Activated CD4-positive, alpha-beta T cell treated with anti-CD3 and anti-CD28 coated beads for 36 hours (primary cell): ENCODE data around the gene MBOAT2. TPM values are rescaled to one million over a fixed set of nuclear protein-coding genes. Genes with fewer than 3 reads are reported as not detected.

ENCODE experiments used
- ATAC-seq: fragments of 200-7000 bp; cut with Tn5 transposase; one replicate; pipeline ENCODE4 v1.10.0; 2021; ENCODE audit warnings: mild to moderate bottlenecking, moderate library complexity
- CTCF ChIA-PET: fragments of 350-600 bp; sonication (Branson Sonifier 250); formaldehyde crosslinking; loops from one replicate; lab custom pipeline; 2021; ENCODE audit warnings: antibody characterized with exemption; lab: Charles Lee
- POLR2A ChIA-PET: fragments of 350-600 bp; sonication (Branson Sonifier 250); formaldehyde crosslinking; loops from one replicate; lab custom pipeline; 2021; ENCODE audit warnings: antibody characterized with exemption, inconsistent platforms; lab: Charles Lee
- DNase-seq: peaks from one replicate; pipeline ENCODE4 v3.0.0-alpha.2; 2020
- H3K27ac Mint-ChIP-seq: one replicate; pipeline ENCODE4 v1.8.0; 2021; ENCODE audit warnings: mixed read lengths
- H3K27me3 Mint-ChIP-seq: one replicate; pipeline ENCODE4 v1.8.0; 2021; ENCODE audit warnings: mixed read lengths
- H3K36me3 Mint-ChIP-seq: one replicate; pipeline ENCODE4 v1.8.0; 2021; ENCODE audit warnings: low read depth, mixed read lengths
- H3K4me1 Mint-ChIP-seq: one replicate; pipeline ENCODE4 v1.8.0; 2021; ENCODE audit warnings: mixed read lengths
- H3K4me3 Mint-ChIP-seq: one replicate; pipeline ENCODE4 v1.8.0; 2021; ENCODE audit warnings: mild to moderate bottlenecking, moderate library complexity, mixed read lengths
- H3K9me3 Mint-ChIP-seq: one replicate; pipeline ENCODE4 v1.8.0; 2021; ENCODE audit warnings: low read depth, mixed read lengths
- intact Hi-C, 2 experiments: fragments of 100-400 bp; cut with DNase I in 1 of 2; cut with micrococcal nuclease in 1 of 2; formaldehyde crosslinking; loops; one replicate each; pipeline versions ENCODE4 v1.14.2 to v1.15.1; 2022 to 2024; cut with DNase I, micrococcal nuclease
- total RNA-seq, 2 experiments: library from RNA; stranded (reverse); gene quantifications; one replicate each; pipeline ENCODE4 v1.2.3, GENCODE V29; 2021

MBOAT2 gene
- total RNA-seq, 2 experiments from 2014 or later = 4.7 to 6.9 TPM

GRCh38 chr2:9031246-9031645 lies 27.8 kb upstream of the MBOAT2 start:
- no peaks in the 10 kb centered on the region for H3K9me3 Mint-ChIP-seq

GRCh38 chr2:9030841-9031240 lies 27.4 kb upstream of the MBOAT2 start:
- intact Hi-C loops = no loop called here
- DNase-seq (no peak), ATAC-seq (no peak)
- Mint-ChIP-seq H3K27me3 (peaks cover 20% of the 10 kb centered on the region), H3K9me3 (no peaks in the 10 kb centered on the region), H3K4me3 (no peak overlapping the region), H3K36me3 (no peaks in the 10 kb centered on the region), H3K4me1 (peaks cover 12% of the 10 kb centered on the region), H3K27ac (no peak overlapping the region)
- ChIA-PET POLR2A (no interaction called here), CTCF (no interaction called here)

More at GRCh38 chr2:9031246-9031645, 27.8 kb upstream of the MBOAT2 start:
- intact Hi-C loops = no loop called here
- H3K27ac Mint-ChIP-seq = no peak overlapping the region
- no peaks in the 10 kb centered on the region for H3K36me3 Mint-ChIP-seq
- H3K4me3 Mint-ChIP-seq = no peak overlapping the region
- no peak for DNase-seq
- H3K27me3 Mint-ChIP-seq = peaks cover 23% of the 10 kb centered on the region
- peaks cover 12% of the 10 kb centered on the region for H3K4me1 Mint-ChIP-seq
- POLR2A ChIA-PET = no interaction called here
- no peak for ATAC-seq
- CTCF ChIA-PET = no interaction called here

- intact Hi-C loops = no loop called here
- no peak overlapping the region for H3K4me3 Mint-ChIP-seq
- no peaks in the 10 kb centered on the region for H3K36me3 Mint-ChIP-seq
- no peaks in the 10 kb centered on the region for H3K9me3 Mint-ChIP-seq
- CTCF ChIA-PET = no interaction called here
- H3K27ac Mint-ChIP-seq = no peak overlapping the region
- ATAC-seq (no peak), DNase-seq (no peak)
- H3K4me1 Mint-ChIP-seq = peaks cover 12% of the 10 kb centered on the region
- peaks cover 20% of the 10 kb centered on the region for H3K27me3 Mint-ChIP-seq
- POLR2A ChIA-PET = no interaction called here
Measured at GRCh38 chr2:9030190-9030589, 26.7 kb upstream of the MBOAT2 start.

- Mint-ChIP-seq H3K4me3 (no peak overlapping the region), H3K4me1 (peaks cover 12% of the 10 kb centered on the region), H3K36me3 (no peaks in the 10 kb centered on the region), H3K9me3 (no peaks in the 10 kb centered on the region), H3K27ac (no peak overlapping the region), H3K27me3 (peaks cover 23% of the 10 kb centered on the region)
- ChIA-PET CTCF (no interaction called here), POLR2A (no interaction called here)
- intact Hi-C loops = no loop called here
- no peak for ATAC-seq
- no peak for DNase-seq
Measured at GRCh38 chr2:9029721-9030120, 26.2 kb upstream of the MBOAT2 start.

GRCh38 chr2:9027884-9028283 lies 24.4 kb upstream of the MBOAT2 start:
- no peak overlapping the region for H3K4me3 Mint-ChIP-seq
- ATAC-seq (no peak), DNase-seq (no peak)
- H3K36me3 Mint-ChIP-seq = no peaks in the 10 kb centered on the region
- CTCF ChIA-PET = interaction anchor here (0.6 kb wide), 1 partner anchor 250 kb away, joined by 4 read pairs; no protein-coding TSS in a partner anchor
- POLR2A ChIA-PET = no interaction called here
- intact Hi-C loops = no loop called here
- H3K27me3 Mint-ChIP-seq = peaks cover 22% of the 10 kb centered on the region
- H3K4me1 Mint-ChIP-seq = peaks cover 2% of the 10 kb centered on the region
- no peak overlapping the region for H3K27ac Mint-ChIP-seq
- H3K9me3 Mint-ChIP-seq = no peaks in the 10 kb centered on the region

- Mint-ChIP-seq H3K9me3 (no peaks in the 10 kb centered on the region), H3K27ac (no peak overlapping the region), H3K4me3 (no peak overlapping the region), H3K4me1 (no peaks in the 10 kb centered on the region), H3K36me3 (no peaks in the 10 kb centered on the region), H3K27me3 (peaks cover 16% of the 10 kb centered on the region)
- no peak for ATAC-seq
- ChIA-PET CTCF (no interaction called here), POLR2A (no interaction called here)
- DNase-seq = no peak
- intact Hi-C loops = no loop called here
Measured at GRCh38 chr2:9025746-9026145, 22.3 kb upstream of the MBOAT2 start.

GRCh38 chr2:9024575-9024974 lies 21.1 kb upstream of the MBOAT2 start:
- DNase-seq (no peak), ATAC-seq (no peak)
- H3K4me1 Mint-ChIP-seq = no peaks in the 10 kb centered on the region
- ChIA-PET CTCF (no interaction called here), POLR2A (no interaction called here)
- intact Hi-C loops = loop anchor here in 1 of 2 experiments (5.0 kb wide), 1 partner anchor 1622 kb away; no protein-coding TSS in a partner anchor
- no peak overlapping the region for H3K27ac Mint-ChIP-seq
- no peaks in the 10 kb centered on the region for H3K36me3 Mint-ChIP-seq
- no peaks in the 10 kb centered on the region for H3K9me3 Mint-ChIP-seq
- H3K27me3 Mint-ChIP-seq = peaks cover 16% of the 10 kb centered on the region
- H3K4me3 Mint-ChIP-seq = no peak overlapping the region

- intact Hi-C loops = loop anchor here in 1 of 2 experiments (5.0 kb wide), 1 partner anchor 1619 kb away; no protein-coding TSS in a partner anchor
- H3K4me3 Mint-ChIP-seq = no peak overlapping the region
- no peaks in the 10 kb centered on the region for H3K4me1 Mint-ChIP-seq
- H3K9me3 Mint-ChIP-seq = no peaks in the 10 kb centered on the region
- no peaks in the 10 kb centered on the region for H3K36me3 Mint-ChIP-seq
- peaks cover 11% of the 10 kb centered on the region for H3K27me3 Mint-ChIP-seq
- no peak overlapping the region for H3K27ac Mint-ChIP-seq
- ATAC-seq (peak; percentile 42), DNase-seq (no peak)
- ChIA-PET POLR2A (no interaction called here), CTCF (no interaction called here)
Measured at GRCh38 chr2:9021563-9022211, 18.2 kb upstream of the MBOAT2 start.

GRCh38 chr2:9020267-9020666 lies 16.8 kb upstream of the MBOAT2 start:
- H3K27me3 Mint-ChIP-seq = peaks cover 11% of the 10 kb centered on the region
- intact Hi-C loops = loop anchor here in 1 of 2 experiments (5.0 kb wide), 1 partner anchor 1618 kb away; no protein-coding TSS in a partner anchor
- no peak for DNase-seq
- H3K36me3 Mint-ChIP-seq = no peaks in the 10 kb centered on the region
- H3K27ac Mint-ChIP-seq = no peak overlapping the region
- POLR2A ChIA-PET = no interaction called here
- CTCF ChIA-PET = no interaction called here
- H3K4me1 Mint-ChIP-seq = no peaks in the 10 kb centered on the region
- H3K9me3 Mint-ChIP-seq = no peaks in the 10 kb centered on the region
- no peak overlapping the region for H3K4me3 Mint-ChIP-seq
- ATAC-seq = no peak

GRCh38 chr2:9018534-9018933 lies 15.1 kb upstream of the MBOAT2 start:
- POLR2A ChIA-PET = interaction anchor here (0.6 kb wide), 1 partner anchor 126 kb away, joined by 3 read pairs; no protein-coding TSS in a partner anchor

GRCh38 chr2:9018109-9018508 lies 14.6 kb upstream of the MBOAT2 start:
- no peak for DNase-seq
- ATAC-seq = no peak
- Mint-ChIP-seq H3K9me3 (no peaks in the 10 kb centered on the region), H3K27ac (no peak overlapping the region), H3K36me3 (no peaks in the 10 kb centered on the region), H3K27me3 (peaks cover 4% of the 10 kb centered on the region), H3K4me3 (no peak overlapping the region), H3K4me1 (no peaks in the 10 kb centered on the region)
- ChIA-PET CTCF (no interaction called here), POLR2A (no interaction called here)
- intact Hi-C loops = no loop called here

More at GRCh38 chr2:9018534-9018933, 15.1 kb upstream of the MBOAT2 start:
- no peak overlapping the region for H3K27ac Mint-ChIP-seq
- no peaks in the 10 kb centered on the region for H3K9me3 Mint-ChIP-seq
- DNase-seq = no peak
- H3K27me3 Mint-ChIP-seq = peaks cover 5% of the 10 kb centered on the region
- no peaks in the 10 kb centered on the region for H3K36me3 Mint-ChIP-seq
- no peaks in the 10 kb centered on the region for H3K4me1 Mint-ChIP-seq
- H3K4me3 Mint-ChIP-seq = no peak overlapping the region
- intact Hi-C loops = no loop called here
- CTCF ChIA-PET = no interaction called here
- ATAC-seq = no peak

- CTCF ChIA-PET = interaction anchor here (0.6 kb wide), 1 partner anchor 186 kb away, joined by 3 read pairs; no protein-coding TSS in a partner anchor
- H3K9me3 Mint-ChIP-seq = no peaks in the 10 kb centered on the region
- intact Hi-C loops = no loop called here
- ATAC-seq = no peak
- POLR2A ChIA-PET = no interaction called here
- H3K4me1 Mint-ChIP-seq = no peaks in the 10 kb centered on the region
- no peak for DNase-seq
- no peaks in the 10 kb centered on the region for H3K36me3 Mint-ChIP-seq
- H3K27me3 Mint-ChIP-seq = peaks cover 4% of the 10 kb centered on the region
- no peak overlapping the region for H3K27ac Mint-ChIP-seq
- H3K4me3 Mint-ChIP-seq = no peak overlapping the region
Measured at GRCh38 chr2:9017411-9017810, 13.9 kb upstream of the MBOAT2 start.
